Iris pigment epithelial cell (primary cell): Measurements from ENCODE around the gene KCNJ15.

Source experiments
- DNase-seq: peaks from one replicate; pipeline ENCODE4 v3.0.0-alpha.2; 2011; ENCODE audit warnings: low read depth

KCNJ15 gene

DNA sequence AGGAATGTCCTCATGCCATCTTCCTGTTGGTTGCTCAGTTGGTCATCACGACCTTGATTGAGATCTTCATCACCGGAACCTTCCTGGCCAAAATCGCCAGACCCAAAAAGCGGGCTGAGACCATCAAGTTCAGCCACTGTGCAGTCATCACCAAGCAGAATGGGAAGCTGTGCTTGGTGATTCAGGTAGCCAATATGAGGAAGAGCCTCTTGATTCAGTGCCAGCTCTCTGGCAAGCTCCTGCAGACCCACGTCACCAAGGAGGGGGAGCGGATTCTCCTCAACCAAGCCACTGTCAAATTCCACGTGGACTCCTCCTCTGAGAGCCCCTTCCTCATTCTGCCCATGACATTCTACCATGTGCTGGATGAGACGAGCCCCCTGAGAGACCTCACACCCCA, 42.9 kb downstream of the KCNJ15 start:
- no peak for DNase-seq

DNA sequence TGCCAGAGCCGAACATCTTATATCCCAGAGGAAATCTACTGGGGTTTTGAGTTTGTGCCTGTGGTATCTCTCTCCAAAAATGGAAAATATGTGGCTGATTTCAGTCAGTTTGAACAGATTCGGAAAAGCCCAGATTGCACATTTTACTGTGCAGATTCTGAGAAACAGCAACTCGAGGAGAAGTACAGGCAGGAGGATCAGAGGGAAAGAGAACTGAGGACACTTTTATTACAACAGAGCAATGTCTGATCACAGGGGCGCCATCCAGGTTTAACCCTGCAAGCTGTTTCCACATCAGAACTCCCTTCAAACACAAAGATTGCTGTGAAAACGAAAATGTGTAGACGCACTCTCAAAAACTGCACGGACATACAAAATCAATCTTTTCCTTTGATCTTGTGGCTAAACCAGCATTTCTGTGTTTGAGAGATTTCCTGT, 43.4 kb downstream of the KCNJ15 start:
- peak; percentile 34 for DNase-seq

DNA sequence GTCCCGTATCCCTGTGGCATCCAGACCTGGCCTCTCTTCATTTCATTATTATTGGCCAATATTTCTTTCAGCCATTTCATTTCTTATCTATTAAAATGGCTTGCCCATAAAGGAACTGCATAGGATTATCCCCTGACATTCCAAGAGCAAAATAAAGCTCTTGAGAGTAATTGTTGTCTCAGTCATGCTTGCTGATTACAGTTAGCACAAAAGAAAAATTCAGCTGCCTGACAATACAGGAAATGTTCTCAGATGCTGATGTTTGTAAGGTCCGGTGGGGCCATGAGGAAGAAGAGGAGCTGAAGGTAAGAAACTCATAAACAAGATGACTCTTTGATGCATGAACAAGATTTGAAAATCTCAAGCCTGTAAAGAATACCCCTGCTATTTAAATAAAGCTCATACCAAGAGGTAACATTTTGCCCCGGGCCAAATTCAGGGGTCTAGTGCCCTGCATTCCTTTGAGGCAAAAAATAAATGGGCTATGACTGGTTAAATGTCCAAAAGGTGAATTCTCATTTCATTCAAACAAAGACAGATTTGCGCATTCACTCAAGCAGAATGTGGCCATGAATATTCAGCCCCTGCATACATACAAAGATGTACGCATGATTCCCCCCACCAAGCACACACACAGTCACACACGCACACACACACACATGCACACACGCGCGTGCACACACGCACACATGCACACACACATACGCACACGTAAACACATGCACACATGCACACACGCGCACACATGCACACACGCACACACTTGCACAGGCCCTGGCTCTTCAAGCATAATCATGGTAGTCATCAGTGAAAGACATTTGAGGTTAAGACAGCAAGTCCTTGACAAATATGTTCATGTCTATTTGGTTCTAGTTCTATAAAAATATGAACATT, 44.8 kb downstream of the KCNJ15 start:
- no peak for DNase-seq

DNA sequence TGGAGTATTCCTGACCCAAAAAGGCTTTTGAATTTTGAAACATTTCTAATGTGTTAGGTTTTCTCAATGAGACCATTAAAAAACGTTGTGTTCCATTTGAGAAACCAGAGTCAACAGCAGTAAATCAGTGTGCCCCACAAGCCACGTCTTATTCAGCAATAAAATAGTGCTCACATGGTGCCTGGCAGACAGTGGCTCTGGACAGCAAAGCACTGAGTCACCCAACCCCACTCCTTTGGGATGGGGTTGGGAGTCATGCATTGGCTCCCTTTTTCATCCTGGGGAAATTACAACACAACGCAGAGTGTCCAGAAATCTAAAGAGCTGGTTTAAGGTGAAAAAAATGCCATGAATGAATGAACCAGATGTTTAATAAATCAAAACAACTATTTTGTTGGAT, 46.5 kb downstream of the KCNJ15 start:
- peak; percentile 79 for DNase-seq

DNA sequence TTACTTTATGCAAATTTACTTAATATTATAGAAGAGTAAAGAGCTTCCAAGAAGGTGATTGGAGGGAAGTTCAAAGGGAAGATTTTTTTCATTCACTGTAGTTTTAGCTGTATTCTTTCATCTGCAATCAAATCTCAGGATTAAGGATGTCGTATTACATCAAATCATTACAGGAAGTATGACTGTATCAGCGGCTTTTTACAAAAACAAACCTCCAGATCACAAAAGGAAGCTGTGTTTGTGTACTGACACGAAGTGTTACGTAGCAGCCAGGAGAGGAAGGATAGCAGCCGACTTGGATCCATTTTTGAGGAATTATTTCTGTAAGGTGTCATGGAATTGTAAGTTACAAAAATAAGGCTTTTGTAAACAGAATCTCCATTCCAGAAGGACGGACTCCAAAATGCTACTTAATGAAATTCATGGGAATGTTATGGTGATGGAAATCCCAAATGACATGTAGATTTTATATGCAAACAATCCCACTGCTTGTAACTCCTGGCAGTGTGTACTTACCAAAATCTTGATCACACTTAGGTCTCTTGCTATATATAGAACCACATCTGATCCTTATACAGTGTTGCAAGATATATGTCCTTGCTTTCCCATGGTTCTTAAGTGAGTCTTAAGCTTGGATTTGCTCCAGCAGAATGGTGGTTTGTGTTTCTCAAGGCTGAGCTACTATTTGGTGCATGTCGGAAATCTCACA, 49.8 kb downstream of the KCNJ15 start:
- DNase-seq: peak; percentile 100

DNA sequence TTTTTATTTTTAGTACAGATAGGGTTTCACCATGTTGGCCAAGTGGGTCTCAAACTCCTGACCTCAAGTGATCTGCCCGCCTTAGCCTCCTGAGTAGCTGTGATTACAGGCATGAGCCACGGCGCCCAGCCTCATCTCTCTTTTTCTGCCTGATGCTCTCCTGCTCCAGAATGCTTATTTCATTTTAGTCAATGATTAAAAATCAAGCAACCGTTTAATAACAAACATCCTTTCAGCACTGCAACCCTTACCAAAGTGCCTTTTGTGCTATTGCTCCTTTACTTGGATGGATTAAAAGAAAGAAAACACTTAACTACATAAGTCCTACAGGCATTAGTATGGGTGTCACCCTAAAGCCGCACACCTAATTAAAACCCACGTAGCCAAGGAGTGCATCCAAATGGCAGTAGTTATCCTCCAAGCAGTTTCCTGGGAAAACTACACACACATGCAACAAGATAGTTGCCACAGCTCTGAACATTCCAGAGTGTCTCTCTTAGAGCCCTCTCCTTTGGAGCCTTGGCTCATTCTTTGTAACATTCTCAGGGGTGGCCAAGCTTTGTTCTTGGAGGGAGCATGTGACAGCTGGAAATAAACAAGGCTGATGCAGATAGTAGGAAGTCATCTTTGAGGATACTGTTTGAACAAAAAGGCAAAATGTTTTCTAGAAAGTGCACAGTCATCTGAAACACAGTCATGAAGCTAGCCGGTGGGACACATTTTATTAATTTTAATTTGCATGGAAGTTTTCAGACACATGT, 51.2 kb downstream of the KCNJ15 start:
- DNase-seq: peak; percentile 18

DNA sequence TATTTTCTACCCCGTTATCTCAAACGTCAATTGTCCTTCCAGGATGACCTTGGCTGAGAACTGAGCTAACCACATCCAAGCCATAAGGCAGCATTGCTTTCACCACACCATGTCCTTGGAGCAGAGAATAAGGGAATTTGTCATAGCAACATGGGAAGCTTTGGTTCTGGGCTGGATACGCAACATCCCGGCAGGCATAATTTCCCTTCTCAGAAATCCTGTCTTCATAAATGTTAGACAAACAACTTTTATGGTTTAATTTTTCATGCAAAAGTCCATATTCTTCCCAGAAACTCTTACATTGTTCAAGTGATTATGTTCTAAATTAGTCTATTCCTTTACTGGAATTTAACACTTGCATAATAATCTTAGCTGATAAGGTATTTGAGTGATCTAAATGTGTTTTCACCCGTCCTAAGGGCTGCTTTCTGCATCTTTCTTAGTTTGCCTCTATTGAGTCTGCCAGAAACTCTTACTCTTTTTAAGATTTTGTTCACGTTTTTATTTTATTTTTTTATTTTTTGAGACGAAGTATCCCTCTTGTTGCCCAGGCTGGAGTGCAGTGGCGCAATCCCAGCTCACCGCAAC, 51.8 kb downstream of the KCNJ15 start:
- peak; percentile 71 for DNase-seq

DNA sequence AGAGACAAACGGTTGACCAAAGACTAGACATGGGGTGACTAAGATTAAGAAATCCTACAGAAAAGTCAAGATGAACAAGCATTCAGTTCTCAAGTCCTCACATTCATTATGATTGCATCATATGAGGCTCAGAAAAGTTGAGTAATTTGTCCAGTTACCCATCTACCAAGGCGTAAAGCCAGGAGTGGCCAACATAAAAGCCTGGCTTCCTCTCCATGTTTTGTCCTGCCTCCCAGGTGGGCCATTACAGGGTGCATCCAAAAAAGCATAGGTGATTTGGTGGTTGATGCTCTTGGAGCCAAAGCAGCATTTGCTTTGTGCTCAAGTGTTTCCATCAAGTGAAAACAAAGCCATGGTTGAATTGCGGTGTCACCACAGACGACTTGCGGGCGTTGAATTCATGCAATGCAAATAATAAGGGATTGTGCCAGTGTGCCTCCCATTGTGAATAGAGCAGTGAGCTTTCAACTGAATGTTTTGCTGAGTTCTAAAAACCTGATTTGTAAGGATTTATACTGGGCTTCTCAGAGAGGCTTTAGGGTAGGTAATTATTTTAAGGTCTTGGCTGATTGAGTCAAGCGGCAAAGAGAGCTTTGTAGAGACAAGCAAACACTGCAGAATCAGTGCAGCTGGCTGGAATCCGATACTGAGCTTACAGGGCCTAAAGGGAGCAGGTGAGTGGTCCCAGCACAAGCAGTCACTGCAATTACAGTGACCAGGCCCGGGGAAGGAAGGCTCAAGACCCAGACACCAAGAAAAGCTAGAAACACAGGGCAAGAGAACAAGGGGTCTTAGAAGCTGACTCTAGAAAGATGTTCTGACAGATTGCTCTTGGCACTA, 54.1 kb downstream of the KCNJ15 start:
- DNase-seq: peak; percentile 92

DNA sequence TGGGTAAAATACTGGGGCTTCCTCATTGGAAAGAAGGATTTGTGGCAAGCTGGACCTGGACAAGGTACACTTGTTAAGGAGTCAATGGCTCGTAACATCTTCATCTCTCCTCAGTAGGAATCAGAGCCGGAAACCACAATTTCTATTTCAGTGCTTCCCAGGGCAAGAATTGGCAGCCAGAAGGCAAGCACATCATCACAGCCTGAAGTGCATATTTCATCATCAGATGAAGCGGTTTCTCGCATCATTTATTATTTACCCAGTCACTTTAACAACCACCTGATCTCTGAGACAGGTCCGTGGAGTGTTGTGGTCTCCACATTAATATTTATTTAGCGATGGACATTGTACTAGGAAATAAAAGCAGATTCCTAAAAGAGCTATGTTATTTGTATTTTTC, 55.0 kb downstream of the KCNJ15 start:
- no peak for DNase-seq

DNA sequence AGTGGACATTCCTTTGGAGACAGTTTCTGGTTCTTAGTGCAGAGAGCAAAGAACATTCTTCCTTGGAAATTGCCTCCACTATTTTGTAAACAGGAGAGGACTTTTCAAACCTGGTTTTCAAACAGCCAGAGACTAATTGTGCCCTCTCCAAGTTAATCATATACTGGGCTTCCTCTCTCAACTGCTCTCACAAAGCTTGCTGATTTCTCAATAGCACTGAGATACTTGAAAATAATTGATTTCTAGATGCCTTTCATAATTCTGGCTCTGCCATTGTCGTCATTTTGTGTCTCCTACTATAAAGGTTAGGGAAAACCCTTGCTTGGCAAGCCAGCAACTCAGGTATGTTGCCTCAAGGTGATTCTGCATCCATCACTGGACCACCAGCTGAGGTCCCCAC, 56.0 kb downstream of the KCNJ15 start:
- DNase-seq: no peak

DNA sequence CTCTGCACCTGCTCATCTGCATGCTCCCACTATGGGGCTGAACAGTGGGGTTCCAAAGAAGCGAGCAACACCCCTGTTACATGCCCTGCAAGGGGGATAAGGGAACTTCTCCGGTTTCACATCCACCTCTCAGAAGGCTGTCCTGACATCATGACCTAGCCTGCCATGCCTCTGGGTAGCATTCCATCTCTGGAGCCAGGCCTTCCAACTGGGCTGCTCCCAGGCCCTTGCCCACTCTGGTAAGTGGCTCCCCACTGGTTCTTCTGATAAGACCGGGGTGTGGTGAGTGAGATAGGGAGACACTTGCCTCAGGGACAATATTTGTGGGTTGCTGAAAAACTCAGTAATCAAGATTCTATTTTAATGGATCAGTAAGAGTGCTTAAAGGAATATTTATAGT, 57.8 kb downstream of the KCNJ15 start:
- DNase-seq: no peak

DNA sequence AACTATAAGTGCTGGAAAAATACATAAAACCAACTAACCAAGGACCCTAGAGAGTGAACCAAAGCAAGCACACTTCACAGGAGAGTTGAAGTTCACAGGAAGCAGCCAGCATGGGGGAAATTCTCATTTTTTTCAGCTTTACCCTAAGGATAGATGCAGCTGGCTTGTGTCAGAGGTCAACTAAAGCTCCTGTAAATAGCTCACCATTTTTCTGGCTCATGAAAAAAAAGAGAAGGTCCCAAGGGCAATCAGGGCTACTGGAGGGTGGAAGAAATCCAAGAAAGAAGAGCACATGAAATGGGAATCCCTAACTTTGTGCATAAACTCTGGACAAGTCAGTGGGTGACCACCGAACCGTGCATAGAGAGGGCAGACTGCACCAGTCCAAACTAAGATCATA, 58.3 kb downstream of the KCNJ15 start:
- no peak for DNase-seq

DNA sequence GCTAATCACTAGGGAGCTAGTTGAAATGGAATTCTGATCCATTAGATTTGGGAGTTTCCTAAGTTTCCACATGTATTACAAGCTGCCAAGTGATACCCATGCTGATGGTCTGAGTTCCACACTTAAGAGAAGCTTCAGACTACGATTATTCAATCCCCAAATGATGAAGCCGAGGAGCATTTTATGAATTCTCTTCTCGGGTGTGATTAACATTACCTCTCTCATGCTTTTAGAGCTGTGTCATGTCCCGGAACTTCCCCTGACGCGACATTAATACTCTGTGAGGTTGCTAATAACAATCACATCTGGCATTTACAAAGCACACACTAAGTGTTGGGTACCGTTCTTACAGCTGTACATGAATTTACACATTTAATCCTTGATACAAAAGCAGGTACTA, 63.0 kb downstream of the KCNJ15 start:
- DNase-seq: peak; percentile 54

DNA sequence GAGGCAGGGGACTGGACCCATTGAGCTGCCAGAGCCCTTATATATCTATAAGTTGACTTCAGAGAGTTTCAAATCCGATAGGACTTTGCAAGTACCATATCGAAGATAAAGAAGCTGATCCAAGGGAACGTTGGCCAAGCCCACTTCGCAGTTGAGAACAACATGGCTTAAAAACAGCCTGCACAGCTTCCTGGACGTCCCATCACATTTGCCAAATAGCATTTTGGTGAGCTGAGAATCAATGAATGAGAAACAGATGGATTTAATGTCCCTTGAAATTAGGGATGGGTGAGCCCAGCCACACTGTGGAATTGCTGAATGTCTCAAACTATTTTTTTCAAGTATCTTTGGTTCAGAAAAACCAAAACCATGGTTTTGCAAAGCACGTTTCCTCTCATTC, 64.8 kb downstream of the KCNJ15 start:
- no peak for DNase-seq

DNA sequence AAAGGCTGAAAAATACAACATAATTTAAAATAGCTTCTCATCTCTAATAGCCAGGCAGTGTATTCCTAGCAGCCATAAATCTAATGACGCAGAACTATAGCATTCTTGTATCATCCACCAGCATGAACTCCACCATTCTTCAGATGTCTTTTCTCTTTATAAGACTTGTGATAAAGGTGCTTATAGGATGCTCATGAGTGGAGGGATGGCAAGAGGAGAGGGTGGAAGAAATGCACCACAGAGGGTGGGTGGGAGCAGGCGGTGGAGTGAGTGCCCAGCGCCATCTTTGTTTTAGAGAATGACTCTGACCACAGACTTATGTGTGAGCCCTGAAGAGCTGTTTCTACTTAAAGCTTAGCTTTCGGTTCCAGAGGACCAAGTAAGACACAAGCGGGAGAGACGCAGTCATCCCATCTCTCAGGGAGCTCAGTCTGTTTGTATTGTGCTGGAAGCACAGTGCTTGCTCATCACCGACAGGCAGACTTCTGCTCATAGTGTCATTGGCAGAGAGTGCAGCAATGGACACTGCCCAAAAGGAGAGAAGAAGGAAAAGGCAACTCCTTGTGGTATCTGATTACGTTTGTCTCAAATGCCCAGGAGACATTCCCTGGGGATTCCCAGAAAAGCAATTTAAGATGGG, 65.6 kb downstream of the KCNJ15 start:
- peak; percentile 21 for DNase-seq

DNA sequence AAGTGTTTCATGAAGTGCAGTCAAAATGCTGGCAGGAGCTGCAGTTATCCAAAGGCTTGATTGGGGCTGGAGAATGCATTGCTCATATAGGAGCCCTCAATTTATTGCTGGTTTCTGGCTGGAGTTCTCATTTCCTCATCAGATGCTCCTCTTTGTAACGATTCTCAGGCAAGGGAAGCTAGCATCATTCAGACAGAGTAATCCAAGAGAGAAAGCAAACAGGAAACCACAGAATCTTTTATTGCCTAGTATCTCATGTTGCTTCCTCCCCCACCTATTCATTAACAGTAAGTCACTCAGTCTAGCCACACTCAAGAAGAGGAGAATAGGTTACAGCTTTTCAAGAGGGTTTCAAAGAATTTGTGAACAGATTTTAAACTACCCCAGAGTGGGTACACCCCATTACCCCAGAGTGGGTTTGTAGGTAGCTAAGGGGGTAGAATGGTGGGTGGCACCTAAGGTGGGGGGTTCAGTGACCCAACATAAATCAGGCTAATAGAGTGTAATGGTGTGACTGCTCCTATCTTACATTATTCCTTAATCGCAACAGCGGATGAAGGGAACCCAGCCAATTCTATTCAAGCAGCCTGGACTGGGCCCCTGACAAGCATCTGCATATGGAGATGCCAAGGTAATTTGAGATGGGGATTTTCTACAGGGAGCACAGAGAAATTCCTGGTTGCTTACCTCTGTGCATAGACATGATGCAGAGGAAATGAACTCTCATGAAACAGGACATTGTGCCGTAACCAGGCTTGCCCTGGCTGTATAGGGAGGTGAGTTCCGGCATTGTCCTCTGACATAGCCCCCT, 67.1 kb downstream of the KCNJ15 start:
- peak; percentile 95 for DNase-seq

DNA sequence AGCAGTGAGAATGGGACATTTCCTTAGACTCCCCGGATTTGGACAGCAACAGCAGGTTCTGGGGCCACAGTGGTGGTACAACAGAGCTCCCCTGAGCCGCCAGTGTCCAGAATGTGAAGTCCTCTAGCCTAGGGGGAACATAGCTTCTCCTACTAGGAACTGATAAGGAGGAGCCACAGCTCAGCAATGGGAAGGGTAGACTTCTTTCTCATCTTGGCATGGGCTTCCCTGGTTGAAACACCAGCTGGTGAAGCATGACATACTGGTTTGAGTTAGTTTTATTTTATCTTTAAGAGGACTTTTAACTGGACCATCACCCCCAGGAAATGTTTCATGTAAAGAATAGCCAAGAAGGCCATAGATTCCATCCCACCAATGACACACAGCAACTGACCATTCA, 68.4 kb downstream of the KCNJ15 start:
- DNase-seq: no peak

DNA sequence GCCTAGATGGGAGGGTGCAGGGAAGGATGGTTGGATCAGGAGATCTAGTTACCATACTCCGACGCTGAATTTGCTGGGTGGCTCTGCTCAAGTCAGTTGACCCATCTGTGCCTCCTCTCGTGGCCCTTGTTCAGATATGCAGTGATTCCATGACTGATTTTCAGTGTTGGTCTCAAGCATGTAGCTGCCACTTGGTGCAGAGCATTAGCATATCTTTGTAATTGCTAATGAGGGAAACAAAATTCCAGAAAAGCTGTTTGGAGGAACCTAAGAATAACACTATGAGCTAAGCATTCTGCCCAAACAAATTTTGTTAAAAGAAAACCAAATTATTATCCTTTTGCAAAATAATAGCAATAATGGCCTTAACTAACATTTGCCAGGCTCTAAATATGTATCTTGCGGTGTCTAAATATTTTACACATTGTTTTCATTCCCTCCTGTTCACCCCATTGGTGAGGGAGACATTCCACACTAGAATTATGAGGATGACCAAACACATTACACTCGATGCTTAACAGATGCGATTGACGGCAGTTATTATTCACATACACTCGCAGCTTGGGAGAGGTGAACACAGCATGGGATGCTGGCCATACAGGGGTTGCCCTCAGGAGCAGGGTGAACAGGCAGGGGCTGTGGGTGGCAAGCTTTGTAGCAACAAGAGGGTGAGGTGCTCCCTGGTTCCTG, 69.1 kb downstream of the KCNJ15 start:
- no peak for DNase-seq

DNA sequence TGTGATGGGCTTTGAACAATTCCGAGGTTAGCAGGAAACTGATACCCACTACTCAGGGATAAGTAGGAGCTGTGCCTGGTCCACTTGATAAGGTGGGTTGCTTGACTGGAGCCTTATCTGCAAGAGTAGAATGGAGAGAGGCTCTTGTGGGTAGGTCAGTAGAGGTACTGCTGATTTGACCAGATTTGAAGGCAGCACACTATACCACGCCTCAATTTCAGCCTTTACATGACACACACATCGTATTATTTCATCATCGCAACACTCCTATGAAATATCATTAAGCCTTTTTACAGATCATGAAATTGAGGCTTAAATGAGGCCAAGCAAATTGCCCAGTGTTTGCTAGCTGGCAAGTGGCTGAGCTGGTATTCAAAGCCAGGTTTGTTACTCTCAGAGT, 69.6 kb downstream of the KCNJ15 start:
- DNase-seq: no peak
